KBM-7 (cell line): ENCODE data around the gene LRBA.
"Not testable (repeated sequence)": the region's sequence is repeated elsewhere in the genome, so short reads cannot be mapped to it uniquely, and the experiment has no call there.

ENCODE experiments used
- DNase-seq: peaks from one replicate; pipeline ENCODE4 v3.0.0-alpha.2; 2015
- in situ Hi-C: fragments of 300-500 bp; cut with MboI; formaldehyde crosslinking; loops from 2 replicates; pipeline ENCODE4 v1.14.3; 2020; ENCODE audit warnings: low sequenced_read_pairs, low pct_unique_long_range_greater_than_20kb, mixed read lengths

Gene LRBA, protein sequence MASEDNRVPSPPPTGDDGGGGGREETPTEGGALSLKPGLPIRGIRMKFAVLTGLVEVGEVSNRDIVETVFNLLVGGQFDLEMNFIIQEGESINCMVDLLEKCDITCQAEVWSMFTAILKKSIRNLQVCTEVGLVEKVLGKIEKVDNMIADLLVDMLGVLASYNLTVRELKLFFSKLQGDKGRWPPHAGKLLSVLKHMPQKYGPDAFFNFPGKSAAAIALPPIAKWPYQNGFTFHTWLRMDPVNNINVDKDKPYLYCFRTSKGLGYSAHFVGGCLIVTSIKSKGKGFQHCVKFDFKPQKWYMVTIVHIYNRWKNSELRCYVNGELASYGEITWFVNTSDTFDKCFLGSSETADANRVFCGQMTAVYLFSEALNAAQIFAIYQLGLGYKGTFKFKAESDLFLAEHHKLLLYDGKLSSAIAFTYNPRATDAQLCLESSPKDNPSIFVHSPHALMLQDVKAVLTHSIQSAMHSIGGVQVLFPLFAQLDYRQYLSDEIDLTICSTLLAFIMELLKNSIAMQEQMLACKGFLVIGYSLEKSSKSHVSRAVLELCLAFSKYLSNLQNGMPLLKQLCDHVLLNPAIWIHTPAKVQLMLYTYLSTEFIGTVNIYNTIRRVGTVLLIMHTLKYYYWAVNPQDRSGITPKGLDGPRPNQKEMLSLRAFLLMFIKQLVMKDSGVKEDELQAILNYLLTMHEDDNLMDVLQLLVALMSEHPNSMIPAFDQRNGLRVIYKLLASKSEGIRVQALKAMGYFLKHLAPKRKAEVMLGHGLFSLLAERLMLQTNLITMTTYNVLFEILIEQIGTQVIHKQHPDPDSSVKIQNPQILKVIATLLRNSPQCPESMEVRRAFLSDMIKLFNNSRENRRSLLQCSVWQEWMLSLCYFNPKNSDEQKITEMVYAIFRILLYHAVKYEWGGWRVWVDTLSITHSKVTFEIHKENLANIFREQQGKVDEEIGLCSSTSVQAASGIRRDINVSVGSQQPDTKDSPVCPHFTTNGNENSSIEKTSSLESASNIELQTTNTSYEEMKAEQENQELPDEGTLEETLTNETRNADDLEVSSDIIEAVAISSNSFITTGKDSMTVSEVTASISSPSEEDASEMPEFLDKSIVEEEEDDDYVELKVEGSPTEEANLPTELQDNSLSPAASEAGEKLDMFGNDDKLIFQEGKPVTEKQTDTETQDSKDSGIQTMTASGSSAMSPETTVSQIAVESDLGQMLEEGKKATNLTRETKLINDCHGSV (N-terminal part only)

DNA sequence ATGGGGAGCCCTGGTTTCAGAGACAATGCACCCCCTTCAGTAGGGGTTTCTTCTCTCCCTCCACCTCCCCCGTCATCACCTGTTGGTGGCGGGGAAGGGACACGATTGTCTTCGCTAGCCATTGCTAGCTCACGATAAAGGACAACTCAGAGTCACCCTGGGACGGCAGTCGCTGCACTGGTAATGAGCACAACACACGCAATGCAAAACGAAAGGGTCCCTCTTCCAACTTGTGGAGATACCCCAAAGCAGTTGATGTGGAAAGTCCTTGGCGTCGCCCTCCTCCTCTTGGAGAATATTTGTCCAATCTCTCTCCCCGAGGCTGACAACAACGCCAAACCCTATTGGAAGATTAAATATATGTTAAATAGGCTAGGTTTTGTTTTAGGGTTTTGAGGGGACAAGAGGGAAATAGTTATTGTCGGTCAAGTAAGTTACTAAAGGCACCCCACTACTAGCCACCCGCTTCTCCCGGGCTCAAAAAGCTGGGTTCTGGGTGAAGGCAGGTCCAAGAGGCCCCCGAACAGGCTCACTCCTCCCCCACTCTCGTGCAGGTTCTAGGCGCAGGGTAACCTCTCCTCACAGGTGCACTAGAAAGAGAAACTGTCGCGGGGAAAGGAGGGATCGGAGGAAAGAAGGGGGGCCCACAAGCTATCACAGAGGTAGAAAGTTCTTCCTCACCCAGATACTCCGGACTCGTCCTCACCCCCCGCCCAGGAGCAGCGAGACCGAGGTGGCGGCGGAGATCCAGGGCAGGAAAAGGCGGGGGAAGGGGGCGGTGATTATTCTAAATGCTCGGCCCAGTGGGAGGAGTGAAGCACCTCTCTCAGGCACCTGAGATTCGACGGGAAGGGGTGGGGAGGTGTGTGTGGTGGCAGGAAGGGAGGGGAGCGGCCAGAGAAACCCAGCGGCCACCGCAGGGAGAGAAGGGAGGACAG is at the start of gene LRBA:
LRBA (minus strand) TSS at position 764 of the 938 bp plus-strand sequence; CDS start at position 122, 642 bp downstream.
- in situ Hi-C loops, result no loop called here
- DNase-seq, result peak; percentile 88

DNA sequence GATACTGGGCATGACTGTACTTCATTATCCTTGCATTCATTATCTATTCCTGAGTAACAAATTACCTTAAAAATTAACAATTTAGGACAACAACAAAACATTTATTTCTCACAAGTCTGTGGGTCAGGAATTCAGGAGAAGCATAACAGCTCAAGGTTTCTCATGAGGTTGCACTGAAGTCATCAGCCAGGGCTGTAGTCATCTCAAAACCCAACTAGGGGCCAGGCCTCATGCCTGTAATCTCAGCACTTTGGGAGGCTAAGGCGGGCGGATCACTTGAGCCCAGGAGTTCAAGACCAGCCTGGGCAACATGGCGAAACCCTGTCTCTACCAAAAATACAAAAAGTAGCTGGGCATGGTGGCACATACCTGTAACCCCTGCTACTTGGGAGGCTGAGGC is 48.1 kb upstream of the LRBA start:
- in situ Hi-C loops, DNase-seq: not testable (repeated sequence)

DNA sequence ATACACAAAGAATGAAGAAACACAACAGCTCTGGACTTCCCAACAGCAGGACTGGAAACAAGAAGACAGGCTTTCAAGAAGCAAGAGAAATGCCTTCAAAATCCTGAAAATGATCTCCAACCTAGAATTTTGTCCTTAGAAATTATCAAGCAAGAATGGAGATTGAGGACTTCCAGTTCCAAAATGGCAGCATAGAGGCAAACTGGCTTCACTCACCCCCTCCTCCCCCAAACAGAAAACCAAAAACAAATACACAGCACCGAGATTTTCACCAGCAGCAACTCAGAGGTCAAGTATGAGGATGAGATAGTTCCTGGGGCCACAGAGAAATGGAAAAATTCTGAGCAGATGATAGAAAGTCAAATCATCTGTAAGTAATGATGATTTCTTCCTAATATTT is 40.5 kb upstream of the LRBA start:
- in situ Hi-C loops, result no loop called here

DNA sequence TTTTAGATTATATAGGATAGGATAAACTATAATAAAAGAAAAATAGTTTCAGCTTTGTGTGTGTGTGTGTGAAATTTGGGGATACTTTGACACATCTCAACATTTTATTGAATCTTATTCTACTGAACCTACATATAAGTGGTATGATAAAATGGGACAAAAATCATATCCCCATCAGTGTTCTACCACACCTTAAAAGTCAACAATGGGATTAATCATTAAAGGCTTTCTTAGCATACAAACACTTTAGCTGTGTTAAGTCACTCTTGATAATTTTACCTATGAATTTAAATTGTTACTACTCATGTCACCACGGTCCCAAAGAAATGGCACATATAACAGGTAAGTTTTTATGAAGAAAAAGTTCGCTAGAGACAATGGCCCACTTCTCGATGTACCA is 37.7 kb upstream of the LRBA start:
- in situ Hi-C loops, result no loop called here

More for the DNA sequence above, 40.5 kb upstream of the LRBA start:
- DNase-seq, result no peak

DNA sequence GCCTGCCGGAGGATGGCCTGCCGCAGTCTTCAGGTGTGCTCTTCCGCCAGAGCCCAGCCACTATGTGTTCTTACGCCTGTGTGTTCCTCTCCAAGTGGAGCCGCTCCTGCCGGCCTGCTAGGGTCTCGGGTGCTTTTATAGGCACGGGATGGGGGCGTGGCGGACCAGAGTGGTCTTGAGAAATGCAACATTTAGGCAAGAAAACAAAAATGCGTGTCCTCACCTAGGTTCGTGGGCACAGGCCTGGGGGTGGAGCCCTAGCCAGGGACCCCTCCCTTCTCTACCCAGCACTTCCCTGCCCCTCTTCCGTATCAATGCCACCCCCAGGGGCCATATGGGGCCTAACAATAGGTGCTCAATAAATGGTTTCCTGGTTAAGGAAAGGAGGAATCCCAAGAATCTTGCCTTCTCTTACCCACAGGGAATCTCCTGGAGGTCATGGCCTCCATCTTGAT is 34.4 kb upstream of the LRBA start:
- in situ Hi-C loops, result no loop called here

More for the DNA sequence above, 37.7 kb upstream of the LRBA start:
- no peak for DNase-seq

DNA sequence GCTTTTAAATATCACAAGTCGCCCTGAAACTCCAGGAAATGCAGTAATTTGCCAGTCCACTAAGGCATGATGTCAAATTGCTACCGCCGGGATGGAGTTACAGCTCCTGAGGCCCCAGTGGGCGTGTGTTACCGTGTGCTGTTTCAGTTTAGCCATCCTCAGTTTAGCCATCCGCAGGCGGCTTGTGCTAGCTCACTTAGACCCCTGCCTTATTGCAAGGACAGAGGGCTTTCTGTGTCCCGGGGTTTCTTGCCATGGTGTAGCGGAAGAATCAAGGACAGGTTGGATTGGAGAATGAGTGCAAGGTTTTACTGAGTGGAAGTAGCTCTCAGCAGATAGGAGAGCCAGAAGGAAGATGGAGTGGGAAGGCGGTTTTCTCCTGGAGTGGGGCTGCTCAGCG is 33.8 kb upstream of the LRBA start:
- DNase-seq, result no peak
- in situ Hi-C loops, result no loop called here

More for the DNA sequence above, 34.4 kb upstream of the LRBA start:
- no peak for DNase-seq

DNA sequence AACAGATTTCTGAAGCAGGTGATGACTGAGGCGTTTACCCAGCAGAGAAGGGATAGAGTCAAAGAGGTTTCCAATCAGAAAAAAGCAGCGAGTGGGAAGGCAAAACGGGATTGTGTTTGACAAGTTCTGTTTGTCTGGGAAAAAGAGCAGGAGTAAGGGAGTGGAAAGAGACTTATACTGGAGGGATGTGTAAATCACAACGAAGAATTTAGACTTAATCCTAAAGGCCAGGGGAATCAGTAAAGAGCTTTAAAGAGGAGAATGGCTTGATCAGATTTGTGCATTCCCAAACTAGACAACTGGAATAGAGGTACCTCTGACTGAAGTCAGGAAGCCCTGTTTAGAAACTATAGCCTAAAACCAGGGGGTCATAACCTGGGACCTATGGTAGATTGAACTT is 31.5 kb upstream of the LRBA start:
- in situ Hi-C loops, result no loop called here
- DNase-seq, result no peak

DNA sequence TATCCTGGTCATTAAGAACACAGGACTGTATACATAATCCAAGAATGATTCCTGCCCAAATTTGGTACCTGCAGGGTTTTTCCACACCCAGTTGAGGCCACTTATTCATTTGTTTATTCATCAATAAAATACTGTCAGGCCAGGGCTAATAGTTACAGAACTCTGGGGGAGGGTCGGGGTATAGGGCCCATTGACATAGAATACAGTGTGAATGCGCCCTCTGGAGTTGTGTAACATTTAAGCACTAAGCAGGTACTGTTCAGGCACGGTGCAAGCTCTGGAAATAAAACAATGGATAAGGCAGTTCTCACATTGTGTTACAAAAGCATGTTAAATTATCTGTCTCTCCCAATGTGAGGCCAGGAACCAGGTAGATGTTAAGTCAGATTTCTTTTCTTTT is 30.8 kb upstream of the LRBA start:
- in situ Hi-C loops, result no loop called here
- DNase-seq, result peak; percentile 15

DNA sequence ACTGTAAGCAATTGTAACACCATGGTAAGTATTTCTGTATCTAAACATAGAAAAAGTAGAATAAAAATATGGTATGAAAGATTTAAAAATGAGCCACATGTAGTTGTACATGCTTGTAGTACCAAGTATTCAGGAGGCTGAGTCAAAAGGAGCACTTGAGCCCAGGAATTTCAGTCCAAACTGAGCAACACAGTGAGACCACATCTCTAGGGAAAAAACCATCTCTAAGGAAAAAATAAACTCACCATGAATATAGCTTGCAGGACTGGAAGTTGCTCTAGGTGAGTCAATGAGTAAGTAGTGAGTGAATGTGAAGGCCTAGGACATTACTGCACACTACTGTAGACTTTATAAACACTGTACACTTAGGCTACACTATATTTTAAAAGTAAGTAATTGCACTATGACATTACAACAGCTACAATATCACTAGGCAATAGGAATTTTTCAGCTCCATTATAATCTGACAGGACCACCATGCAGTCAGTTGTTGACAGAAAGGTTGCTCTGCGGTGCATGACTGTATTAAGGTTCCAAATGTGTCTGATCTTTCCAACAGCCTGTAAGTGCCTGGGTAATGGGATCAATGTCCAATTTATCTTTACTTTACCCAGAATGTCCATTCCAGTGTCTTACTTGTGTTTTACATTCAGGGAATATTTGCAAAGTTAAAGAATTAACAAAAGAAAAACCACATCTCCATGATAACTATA is 28.9 kb upstream of the LRBA start:
- in situ Hi-C loops, result no loop called here
- no peak for DNase-seq

DNA sequence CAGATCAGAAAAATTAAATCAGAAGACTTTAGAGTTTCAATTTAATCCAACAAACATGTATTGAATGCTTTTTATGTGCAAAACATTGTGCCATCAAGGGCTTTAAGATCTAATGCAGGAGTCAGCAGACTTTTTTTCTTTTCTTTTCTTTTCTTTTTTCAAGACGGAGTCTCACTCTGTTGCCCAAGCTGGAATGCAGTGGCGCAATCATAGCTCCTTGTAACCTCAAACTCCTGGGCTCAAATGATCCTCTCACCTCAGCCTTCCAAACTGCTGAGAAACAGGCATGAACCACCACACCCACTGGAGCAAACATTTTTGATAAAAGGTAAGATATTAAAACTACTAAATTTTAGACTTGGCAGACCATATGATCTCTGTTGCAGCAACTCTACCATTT is 24.6 kb upstream of the LRBA start:
- in situ Hi-C loops, result no loop called here
- no peak for DNase-seq

DNA sequence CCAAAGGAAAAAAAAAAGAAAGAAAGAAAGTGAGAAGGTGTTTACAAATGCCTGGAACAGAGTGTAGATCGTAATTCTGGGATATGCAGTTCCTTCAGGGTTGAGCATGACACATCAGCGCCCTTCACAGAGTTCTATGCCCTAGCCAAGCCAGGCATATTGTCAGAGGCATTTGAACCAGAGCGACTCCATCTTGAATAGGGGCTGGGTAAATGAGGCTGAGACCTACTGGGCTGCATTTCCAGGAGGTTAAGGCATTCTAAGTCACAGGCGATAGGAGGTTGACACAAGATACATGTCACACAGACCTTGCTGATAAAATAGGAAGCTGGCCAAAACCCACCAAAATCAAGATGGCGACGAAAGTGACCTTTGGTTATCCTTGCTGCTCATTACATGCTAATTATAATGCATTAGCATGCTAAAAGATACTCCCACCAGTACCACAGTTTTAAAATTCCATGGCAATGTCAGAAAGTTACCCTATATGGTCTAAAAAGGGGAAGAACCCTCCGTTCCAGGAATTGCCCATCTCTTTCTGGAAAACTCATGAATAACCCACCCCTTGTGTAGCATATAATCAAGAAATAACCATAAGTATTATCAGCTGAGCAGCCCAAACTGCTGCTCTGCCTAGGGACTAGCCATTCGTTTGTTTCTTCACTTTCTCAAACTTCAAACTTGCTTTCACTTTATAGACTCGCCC is 23.5 kb upstream of the LRBA start:
- DNase-seq, result peak; percentile 25

DNA sequence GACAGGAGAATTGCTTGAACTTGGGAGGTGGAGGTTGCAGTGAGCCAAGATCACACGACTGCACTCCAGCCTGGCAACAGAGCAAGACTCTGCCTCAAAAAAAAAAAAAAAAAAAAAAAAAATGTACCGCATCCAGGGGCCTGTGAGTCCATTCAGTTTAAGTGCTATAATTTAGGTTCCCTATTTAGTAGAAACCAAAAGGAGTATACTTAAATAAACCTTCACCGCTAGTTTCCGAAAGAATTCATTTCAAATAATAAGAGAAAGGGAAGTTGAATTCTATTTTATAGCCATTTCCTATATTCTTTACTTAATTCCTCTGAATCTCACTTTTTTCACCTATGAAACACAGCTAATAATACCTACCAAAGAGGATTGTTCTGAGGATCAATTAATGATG is 20.8 kb upstream of the LRBA start:
- no peak for DNase-seq
- in situ Hi-C loops, result no loop called here

More for the DNA sequence above, 23.5 kb upstream of the LRBA start:
- in situ Hi-C loops, result no loop called here

DNA sequence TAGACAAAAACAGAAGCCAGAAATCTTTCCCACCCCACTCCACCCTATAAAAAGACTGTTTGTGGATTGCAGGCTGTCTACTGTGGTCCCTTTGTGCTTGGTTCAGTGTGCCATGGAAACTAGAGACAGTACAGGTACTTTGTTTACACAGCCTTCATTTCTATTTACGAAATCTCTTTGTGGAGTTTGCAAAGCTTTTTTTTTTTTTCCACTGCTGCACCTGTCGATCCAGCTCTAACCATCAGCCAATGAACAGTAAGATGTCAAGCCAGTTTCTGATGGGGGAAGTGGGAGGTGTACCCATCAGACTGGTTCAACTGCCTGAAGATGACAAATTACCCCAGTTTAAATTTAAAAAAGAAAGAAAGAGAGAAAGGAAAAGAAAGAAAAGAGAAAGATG is 20.2 kb upstream of the LRBA start:
- DNase-seq, result no peak
- in situ Hi-C loops, result no loop called here

DNA sequence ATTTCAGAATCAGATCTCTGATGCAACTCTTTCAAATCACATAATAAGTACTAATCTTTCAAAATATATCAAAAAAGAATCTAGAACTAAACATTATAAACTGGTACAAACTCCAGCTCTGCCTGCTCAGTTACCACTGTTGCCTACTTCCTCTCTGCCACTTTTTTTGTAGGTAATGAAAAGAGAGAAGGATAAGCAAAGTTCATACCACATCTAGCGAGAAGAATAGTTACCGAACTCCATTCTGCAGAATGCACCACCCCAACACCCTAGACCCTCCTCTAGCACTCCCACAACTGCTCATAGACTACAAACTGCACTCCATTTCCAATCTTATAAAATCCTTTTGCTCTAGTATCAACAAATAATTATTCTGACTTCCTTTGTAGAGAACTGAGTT is 19.7 kb upstream of the LRBA start:
- in situ Hi-C loops, result no loop called here
- DNase-seq, result no peak

DNA sequence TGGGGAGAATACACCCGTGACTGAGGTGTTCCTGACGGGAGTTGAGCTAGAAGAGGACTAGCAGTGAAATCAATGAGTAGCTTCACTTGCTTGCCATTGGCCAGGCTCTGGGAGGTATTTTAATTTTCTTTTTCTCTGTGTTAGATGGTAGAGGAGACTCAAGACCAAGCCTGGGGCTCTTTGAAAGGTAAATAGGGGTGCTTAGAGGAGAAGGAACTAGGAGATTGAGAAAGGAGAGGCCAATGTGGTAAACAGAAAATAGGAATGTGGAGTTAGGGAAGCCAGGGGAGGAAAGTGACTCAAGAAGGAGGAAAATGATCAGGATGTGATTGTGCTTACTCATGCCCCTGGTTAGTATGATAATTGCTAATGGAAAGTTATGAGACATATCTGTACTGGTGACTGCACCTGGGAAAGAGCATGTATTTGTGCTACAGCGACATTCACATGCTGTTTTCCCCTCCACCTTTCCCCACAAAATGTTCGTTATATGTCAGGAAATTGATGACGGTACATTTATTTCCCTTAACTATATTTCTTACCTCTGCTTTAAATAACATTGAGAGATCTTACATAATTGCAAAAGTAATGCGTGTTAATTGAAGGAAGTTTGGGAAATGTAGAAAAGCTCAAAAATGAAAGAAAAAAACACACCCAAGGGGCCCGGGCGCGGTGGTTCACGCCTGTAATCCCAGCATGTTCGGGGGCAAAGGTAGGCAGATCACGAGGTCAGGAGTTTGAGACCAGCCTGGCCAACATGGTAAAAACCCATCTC is 16.9 kb upstream of the LRBA start:
- in situ Hi-C loops, result no loop called here
- peak; percentile 17 for DNase-seq

DNA sequence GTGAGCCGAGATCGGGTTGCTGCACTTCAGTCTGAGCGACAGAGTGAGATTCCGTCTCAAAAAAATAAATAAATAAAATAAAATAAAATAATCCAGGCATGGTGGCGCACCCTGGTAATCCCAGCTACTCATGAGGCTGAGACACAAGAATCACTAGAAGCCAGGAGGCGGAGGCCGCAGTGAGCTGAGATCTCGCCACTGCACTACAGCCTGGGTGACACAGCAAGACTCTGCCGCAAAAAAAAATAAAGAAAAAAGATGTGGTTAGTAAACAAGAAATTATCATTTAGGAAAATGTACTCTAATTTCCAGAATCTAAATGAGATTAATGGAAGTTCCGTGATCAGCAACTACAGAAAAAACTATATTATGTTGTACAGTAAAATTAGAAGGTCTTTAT is 14.5 kb upstream of the LRBA start:
- in situ Hi-C loops, result no loop called here
- DNase-seq, result no peak
